Vagina (tissue), 2 donors: ENCODE results near the gene MORN4.
A peak's percentile ranks its signal among the peaks of the same experiment; 100 is the strongest.

Source experiments
- CTCF ChIP-seq, 3 experiments: fragments of 450-650 bp in 2 of 3; fragments of 200-600 bp in 1 of 3; sonication (generic) in 1 of 3; IDR thresholded peaks; one replicate each; pipeline ENCODE4 v1.5.1; 2017 to 2019; ENCODE audit warnings: antibody characterized with exemption in 3 of 3, mild to moderate bottlenecking in 2 of 3, moderate library complexity in 2 of 3
- POLR2A ChIP-seq, 2 donors: fragments of 450-650 bp; IDR thresholded peaks; one replicate each; pipeline ENCODE4 v1.6.1; 2017; ENCODE audit warnings: antibody characterized with exemption in 2 of 2, mild to moderate bottlenecking in 2 of 2, moderate library complexity in 2 of 2
- POLR2AphosphoS5 ChIP-seq, 2 donors: sonication (generic); formaldehyde crosslinking; IDR thresholded peaks; one replicate each; pipeline ENCODE4 v1.9.0; 2017; ENCODE audit warnings: antibody characterized with exemption in 2 of 2, mild to moderate bottlenecking in 2 of 2, low read depth in 1 of 2; ENCODE audit not compliant: insufficient read depth in 1 of 2

GRCh38 chr10:97679594-97679993, 46.3 kb upstream of the MORN4 start:
- TF ChIP-seq POLR2A (IDR thresholded peaks at IDR 0.05) (no peak), CTCF (IDR thresholded peaks at IDR 0.05) (no peak), POLR2AphosphoS5 (IDR thresholded peaks at IDR 0.05; ENCODE audit: insufficient read depth in 1 of 2, low read depth in 1 of 2) (peak in 1 of 2 donors; percentile 36)
